ENCODE results near the gene UTRN. TPM values are rescaled to one million over a fixed set of nuclear protein-coding genes. Genes with fewer than 3 reads are reported as not detected.

Gene UTRN
- 254 and 267 TPM in 2 replicates for total RNA-seq

GRCh38 chr6:144284783-144285547 is at the start of gene UTRN:
UTRN (plus strand) TSS chr6:144285335; CDS start chr6:144291829, 6,494 bp downstream.

Other genes with a start within 250 kb of the UTRN start
- 82.9 and 84.2 TPM in 2 replicates for gene SF3B5, start 189.8 kb upstream of the UTRN start, total RNA-seq
- 0.91 and 1.5 TPM in 2 replicates for gene STX11, start 134.8 kb upstream of the UTRN start, total RNA-seq

Measured in articular chondrocyte of knee joint (primary cell).